ENCODE data around the gene DUSP1. TPM values are rescaled to one million over a fixed set of nuclear protein-coding genes. Genes with fewer than 3 reads are reported as not detected.
"Not testable (repeated sequence)": the region's sequence is repeated elsewhere in the genome, so short reads cannot be mapped to it uniquely, and the experiment has no call there.

Gene DUSP1
- total RNA-seq, 1 donor from 2014 or later, result 49.9 TPM

DNA sequence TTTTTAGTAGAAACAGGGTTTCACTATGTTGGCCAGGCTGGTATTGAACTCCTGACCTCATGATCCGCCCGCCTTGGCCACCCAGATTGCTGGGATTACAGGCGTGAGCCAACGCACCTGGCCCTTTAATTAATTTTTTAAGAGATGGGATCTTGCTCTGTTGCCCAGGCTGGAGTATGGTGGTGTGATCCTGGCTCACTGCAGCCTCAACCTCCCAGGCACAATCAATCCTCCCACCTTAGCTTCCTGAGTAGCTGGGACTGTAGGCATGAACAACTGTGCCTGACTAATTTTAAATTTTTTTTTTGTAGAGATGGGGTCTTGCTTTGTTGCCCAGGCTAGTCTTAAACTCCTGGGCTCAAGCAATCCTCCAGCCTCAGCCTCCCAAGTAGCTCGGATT, 12.3 kb upstream of the DUSP1 start:
- intact Hi-C loops (cut with DNase I); DNase-seq (ENCODE audit: low spot score): not testable (repeated sequence)

DNA sequence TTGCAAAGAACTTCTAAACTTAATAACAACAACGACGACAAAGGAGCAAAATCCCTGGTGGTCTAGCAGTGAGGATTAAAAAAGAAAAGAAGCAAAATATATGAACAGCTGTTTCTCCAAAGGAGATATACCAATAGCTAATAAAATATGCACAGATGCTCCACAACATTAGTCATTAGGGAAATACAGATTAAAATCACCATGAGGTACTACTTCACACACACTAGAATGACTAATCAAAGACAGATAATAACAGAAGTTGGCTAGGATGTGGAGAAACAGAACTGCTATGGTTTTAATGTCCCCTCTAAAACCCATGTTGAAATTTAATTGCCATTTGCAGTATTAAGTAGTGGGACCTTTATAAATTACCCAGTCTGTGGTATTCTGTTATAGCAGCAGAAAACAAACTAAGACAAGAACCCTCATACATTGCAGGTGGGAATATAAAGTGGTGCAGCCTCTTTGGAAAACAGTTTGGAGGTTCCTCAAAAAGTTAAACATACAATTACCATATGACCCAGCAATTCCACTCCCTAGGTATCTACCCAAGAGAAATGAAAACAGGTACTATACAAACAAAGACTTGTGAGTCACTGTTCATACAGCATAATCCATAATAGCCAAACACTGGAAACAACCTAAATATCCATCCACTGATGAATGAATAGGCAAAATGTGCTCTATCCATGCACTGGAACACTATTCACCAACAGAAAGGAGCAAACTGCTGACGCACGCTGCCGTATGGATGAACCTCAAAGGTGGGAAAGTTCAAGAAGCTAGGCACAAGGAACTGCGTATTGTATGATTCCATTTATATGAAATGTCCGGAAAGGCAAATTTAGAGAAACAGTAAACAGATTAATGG, 11.4 kb upstream of the DUSP1 start:
- intact Hi-C loops (cut with DNase I), result no loop called here
- no peak for DNase-seq (ENCODE audit: low spot score)

DNA sequence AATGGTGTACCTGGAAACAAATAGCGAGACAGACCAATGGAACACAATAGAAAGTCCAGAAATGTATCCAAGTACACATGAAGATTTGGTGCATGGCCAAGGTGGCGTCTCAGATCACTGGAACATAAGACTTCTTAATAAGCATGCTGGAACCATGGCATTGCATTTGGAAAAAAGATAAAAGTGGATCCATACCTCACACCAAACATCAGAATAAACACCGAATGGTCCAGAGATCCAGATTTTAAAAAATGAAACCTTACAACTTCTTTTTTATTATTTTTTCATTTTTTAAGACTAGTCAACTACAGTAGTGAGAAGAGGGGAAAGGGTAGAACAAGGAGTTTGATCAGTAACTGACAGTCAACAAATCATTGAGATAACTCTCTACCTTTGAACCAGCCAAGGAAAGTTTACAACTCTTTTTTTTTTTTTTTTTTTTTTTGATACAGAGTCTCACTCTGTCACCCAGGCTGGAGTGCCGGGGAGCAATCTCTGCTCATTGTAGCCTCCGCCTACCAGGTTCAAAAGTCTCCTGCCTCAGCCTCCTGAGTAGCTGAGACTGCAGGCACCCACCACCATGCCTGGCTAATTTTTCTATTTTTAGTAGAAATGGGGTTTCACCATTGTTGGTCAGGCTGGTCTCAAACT, 8.8 kb upstream of the DUSP1 start:
- intact Hi-C loops (cut with DNase I), result no loop called here

DNA sequence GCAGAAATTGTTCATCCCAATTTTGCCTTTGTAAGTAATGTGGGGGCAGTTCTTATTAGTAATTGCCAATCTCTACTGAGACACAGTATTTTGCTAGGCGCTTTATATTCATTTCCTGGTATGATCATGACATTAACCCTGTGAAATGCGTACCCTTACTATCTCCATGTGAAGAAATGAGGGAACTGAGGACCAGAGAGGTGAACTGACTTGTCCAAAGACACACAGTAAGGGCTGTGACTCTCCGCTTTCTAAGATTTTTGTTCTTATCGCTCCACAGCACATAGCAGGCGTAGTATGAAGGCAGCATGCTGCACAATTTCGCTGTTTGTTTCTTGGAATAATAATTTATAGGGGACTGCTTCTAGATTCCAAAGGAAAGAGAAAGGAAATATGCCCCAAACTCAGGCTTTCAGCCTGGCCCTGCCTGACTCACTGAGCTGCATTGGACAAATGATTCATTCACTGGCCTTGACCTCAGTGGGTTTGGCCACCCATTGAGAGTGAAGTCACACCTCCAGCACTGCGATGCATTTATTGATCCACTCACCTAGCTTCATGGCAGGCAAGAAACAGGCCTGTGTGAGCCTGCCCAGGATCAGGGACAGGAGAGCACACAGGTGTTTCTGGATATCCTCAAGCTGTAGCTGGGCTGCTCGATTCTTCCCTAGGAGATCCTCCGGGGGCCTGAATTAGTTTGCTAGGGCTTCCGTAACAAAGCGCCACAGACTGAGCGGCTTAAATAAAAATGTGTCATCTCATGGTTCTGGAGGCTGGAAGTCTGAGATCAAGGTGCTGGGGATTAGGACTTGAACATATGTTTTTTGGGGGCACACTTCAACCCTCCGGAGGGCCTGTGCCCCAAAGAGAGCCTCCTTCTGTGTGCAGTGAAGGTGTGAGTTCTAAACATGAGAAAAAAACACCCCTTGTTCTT, 7.2 kb upstream of the DUSP1 start:
- no peak for DNase-seq (ENCODE audit: low spot score)
- intact Hi-C loops (cut with DNase I), result no loop called here

More for the DNA sequence above, 8.8 kb upstream of the DUSP1 start:
- no peak for DNase-seq (ENCODE audit: low spot score)

DNA sequence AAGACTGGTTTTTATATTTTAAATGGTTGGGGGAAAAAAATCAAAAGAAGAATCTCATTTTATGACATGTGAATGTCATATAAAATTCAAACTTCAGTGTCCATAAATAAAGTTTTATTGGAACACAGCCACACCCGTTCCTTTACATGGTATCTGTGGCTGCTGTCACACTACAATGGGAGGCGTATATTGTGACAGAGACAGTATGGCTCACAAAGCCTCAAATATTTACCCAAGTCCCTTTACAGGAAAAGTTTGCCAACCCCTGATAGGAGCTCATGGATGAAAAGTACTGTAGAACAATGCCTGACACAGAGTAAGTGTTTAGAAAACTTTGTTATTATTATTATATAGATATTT, 5.2 kb upstream of the DUSP1 start:
- intact Hi-C loops (cut with DNase I), result no loop called here
- DNase-seq (ENCODE audit: low spot score), result no peak

DNA sequence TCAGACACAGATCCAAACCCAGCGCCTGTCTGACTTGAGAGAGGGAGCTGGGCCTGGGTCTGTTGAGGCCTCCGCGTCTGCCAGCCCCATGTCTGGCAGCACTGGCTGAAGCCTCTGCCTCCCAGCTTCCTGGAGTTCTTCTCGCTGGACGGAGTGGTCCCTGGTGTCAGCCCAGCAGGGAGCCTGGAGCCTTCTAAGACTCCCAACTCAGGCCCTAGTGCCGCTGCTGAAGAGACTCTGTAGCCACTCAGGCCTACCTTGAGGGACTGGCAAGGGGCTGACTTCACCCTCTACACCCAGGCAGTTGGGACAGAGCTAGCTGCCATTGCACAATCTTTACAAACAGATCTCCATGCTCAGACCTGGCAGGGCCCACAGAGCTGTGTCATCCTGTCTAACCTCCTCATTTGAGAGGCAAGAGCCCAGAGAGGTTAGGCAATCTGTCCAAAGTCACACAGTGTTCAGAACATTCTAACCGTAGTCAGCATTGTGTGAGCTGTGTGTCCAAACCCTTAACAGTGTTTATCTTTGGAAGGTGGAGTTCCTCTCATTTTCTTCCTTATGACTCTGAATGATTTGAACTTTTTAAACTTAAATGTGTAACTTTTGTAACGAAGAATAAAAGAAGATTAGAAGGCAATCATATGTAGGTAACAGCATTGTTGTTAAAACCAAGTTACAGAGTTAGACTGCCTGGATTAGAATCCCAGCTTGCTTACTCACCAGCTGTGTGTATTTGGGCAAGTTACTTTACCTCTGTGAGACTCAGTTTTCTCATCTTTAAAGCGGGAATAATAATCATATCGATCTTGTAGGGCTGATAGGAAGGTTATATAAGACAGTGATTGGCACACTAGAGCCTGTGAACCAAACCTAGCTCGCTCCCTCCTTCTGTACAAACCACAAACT, 4.6 kb upstream of the DUSP1 start:
- intact Hi-C loops (cut with DNase I), result no loop called here
- peak; percentile 89 for DNase-seq (ENCODE audit: low spot score)

DNA sequence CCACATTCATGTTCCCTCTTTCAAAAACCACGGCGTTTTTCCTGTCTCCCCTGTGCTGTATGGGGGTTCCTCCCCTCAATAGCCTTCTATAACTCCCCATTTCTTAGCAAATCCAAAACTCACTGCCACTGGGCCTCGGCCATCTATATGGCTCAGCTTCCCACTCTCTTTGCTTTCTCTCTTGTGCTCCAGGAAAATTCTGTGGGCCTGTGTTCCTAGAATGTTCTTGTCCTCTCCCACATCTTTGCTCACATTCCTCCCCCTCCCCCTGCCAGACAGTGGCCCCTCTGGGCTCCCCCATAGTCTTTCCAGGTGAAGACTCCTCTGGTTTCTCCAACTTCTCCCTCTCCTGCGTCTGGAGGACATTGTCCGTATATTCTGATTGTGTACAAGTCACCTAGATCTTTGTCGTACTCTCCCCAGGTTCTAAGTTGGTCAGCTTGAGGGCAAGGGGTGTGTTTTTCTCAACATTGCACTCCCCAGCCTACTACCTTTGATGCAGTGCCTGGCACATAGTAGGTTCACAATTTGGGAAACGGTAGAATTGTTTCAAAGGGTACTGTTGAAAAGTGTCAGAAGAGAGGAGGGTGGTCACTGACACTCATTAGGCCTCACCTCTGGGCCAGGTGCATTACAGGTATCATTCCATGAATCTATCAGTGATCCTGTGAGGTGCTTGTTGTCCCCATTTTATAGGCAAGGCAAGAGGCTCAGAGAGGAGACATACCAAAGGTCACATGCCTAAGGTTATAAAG, 3.7 kb upstream of the DUSP1 start:
- intact Hi-C loops (cut with DNase I), result no loop called here

DNA sequence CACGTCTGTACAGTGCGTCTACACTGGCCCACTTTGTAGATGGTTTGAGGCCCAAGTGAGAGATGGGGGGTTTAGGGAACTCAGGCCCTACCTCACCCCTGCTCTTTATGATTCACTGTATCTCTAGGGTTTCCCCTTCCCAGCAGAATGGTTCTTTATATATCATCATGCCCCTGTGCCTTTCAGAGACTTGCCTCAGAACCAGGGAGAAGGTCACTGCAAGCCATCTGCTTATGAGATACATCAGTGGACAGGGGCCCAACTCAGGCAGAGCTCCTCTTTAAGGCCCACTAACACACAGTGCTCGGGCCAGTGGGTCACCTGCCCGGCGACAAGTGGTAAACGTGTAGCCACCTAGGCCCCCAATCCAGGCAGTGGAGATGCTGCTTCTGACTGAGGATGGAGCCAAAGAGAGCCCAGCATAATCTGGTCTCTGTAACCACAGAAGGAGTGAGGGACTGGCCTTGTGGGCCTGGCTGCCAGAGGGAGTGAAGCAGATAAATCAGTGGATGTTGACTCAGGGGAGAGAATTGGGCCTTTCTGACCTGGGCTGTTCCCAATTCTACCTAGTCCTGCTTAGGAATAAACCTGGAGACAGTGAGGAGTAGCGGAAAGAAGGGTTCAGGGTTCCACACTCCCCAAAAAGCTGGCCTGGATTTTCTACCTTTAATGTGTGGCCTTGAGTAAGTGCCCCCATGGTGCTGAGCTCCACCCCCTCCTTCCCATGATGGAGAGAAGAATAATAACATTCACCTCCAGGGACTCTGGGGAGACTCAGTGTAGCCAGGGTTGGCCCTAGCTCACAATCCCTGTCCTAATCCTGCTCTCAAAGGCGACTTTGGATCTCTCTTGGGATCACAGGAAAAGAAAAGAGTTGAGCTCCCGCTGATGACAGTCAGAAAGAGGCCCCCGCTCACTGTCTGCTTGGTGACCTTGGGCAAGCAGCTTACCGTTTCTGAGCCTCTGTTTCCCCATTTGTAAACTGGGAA, 2.8 kb upstream of the DUSP1 start:
- intact Hi-C loops (cut with DNase I), result no loop called here
- no peak for DNase-seq (ENCODE audit: low spot score)

More for the DNA sequence above, 3.7 kb upstream of the DUSP1 start:
- no peak for DNase-seq (ENCODE audit: low spot score)

DNA sequence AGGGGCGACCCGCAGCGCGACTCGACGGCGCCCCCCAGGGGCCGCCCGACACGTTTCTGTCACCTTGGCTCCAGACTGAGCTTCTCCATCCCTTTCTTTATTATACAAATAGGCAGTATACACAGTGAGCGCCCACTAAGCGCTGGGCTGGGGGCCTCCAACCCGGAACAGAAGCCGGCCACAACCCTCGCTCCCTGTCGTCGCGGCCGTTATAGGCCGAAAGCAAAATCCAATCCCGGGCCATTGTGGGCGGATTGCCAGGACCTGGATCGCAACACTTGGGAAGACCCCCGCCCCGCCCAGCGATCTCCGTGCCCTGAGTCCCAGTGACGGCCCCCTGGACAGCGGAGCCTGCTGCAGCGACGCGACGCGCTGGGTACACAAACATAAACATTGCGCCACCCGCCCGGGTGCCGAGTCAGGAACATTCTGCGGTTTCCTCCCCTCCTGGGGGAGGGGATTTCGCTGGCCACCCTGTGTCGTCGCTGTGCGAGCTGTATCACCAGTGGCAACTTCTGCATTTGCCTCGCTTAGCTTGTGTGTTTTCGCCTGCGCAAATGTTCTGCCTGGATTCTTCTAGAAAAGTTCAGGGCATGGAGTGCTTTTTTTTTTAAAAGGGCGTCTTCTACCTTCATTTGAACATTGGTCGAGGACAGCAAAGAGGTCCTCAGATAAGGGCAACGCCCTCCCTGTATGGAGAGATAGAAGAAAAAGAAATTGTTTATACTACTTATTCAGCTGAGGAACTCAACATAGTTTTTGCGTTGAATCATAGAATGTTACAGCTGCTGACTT, 1.3 kb upstream of the DUSP1 start:
- peak; percentile 96 for DNase-seq (ENCODE audit: low spot score)
- intact Hi-C loops (cut with DNase I), result loop anchor here (1.0 kb wide), 2 partner anchors 56 to 86 kb away; no protein-coding TSS in a partner anchor

DNA sequence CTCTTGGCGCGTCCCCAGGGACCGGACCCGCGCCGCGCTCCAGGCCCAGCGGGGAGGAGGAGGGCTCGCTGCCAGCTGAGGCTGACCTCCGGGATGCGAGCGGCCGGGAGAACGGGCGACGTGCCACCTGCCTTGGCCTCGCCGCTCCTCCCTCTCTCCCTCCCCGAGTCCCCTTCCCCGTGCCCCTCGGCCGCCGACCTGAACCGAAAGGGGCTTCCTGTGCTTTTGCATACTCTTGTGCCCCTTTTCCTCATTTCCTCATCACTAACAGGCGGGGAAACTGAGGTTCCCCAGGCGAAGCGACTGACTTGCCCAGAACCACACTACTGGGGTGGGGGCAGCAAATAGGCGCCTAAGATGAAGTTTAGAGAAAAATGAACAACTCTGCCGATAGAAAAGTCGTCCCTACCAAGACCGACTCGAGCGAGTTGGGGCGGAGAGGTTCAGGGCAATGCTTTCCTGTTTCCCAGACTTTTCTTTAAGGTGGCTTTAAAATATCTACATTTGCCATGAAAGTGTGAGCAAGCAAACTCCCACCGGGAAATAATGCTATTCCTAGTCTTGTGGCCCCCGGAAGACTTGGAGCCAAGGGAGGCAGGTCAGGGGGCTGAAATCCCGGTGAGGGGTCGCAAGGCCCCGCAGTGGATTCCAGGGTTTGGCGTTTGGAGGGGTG, 580 bp upstream of the DUSP1 start:
- intact Hi-C loops (cut with DNase I), result loop anchor here (1.0 to 2.0 kb wide), 6 partner anchors 24 to 161 kb away; no protein-coding TSS in a partner anchor
- no peak for DNase-seq (ENCODE audit: low spot score)

DNA sequence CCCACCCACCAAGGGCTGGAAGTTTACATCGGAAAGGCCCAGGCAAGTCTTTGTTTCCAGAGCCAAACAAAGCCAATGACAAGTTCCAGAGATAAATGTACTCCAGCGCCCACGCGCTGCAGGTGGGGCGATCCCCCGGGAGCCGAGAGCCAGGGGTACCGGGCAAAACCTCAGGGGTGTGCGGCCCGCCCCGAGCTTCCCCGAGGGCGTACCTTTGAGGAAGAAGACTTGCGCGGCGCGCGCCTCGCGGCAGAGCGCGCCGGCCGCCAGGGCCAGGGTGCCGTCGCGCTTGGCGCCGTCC, 671 bp downstream of the DUSP1 start:
- no peak for DNase-seq (ENCODE audit: low spot score)
- intact Hi-C loops (cut with DNase I), result loop anchor here (2.0 kb wide), 3 partner anchors 102 to 162 kb away; no protein-coding TSS in a partner anchor

DNA sequence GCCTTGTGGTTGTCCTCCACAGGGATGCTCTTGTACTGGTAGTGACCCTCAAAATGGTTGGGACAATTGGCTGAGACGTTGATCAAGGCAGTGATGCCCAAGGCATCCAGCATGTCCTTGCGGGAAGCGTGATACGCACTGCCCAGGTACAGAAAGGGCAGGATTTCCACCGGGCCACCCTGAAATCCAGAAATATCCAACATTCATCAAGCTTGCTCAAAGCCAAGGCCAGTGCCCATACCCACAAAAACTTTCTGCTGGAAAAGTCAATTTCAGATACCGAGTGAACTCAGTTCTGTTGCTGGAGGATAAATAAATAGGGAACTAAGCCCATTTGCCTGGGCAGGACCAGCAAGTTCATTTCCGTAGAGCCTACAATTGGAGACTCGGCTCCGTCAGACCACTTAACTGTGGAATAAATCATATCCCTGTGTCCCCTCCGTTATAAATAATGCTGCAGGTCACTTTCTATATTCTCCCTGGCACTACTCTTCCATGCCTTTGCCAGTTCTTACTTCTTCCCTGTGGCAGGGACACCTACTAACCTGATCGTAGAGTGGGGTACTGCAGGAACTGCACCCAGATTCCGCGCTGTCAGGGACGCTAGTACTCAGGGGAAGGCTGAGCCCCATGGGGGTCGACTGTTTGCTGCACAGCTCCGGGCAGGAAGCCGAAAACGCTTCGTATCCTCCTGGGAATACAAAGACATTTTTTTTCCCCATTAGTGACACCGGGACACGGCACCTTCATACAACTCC, 1.2 kb downstream of the DUSP1 start:
- intact Hi-C loops (cut with DNase I), result loop anchor here (2.0 kb wide), 3 partner anchors 103 to 163 kb away; no protein-coding TSS in a partner anchor
- no peak for DNase-seq (ENCODE audit: low spot score)

DNA sequence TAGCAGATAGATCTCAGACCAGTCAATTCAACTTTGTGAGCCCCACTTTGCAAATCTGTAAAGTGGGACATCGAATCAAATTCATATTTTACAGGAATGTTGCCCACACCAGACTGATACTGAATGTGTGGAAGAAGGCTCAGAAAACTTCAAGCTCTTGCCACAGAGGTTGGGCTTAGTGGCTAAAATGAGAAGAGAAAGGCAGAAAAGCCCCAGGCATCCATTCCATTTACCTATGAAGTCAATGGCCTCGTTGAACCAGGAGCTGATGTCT, 1.7 kb downstream of the DUSP1 start:
- DNase-seq (ENCODE audit: low spot score), result no peak
- intact Hi-C loops (cut with DNase I), result no loop called here

DNA sequence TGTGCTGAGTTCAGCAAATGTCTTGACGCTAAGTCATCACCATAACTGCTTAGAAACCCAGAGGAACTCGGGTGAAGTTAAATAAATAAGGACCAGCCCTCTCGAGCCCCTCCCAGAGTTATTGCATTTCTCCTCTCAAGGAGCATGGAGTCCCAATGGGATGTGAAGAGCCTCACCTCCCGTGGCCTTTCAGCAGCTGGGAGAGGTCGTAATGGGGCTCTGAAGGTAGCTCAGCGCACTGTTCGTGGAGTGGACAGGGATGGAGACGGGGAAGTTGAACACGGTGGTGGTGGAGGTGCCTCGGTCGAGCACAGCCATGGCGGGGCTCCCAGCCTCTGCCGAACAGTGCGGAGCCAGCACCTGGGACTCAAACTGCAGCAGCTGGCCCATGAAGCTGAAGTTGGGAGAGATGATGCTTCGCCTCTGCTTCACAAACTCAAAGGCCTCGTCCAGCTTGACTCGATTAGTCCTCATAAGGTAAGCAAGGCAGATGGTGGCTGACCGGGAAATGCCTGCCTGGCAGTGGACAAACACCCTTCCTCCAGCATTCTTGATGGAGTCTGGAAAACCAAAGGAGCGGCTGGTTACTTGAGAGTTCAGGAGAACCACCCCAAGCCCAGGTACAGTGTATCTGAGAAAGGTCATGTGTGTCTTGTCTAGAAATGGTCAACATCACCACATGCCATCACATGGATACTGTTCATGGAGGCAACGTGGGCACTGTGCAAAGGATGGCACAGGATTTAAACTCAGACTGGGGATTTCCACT, 2.2 kb downstream of the DUSP1 start:
- DNase-seq (ENCODE audit: low spot score), result no peak
- intact Hi-C loops (cut with DNase I), result no loop called here
